ENCODE measurements around the gene RNF215.
A peak's percentile ranks its signal among the peaks of the same experiment; 100 is the strongest.

The RNF215 gene

GRCh38 chr22:30386960-30387827, at the start of gene RNF215:
Gene RNF215 (minus strand): TSS chr22:30387411. CDS start chr22:30387313, 98 bp downstream.
- DNase-seq (ENCODE audit: low read depth), result peak; percentile 27
- peak; percentile 80 for TF ChIP-seq CTCF (IDR thresholded peaks at IDR 0.05; ENCODE audit: low read depth, low read length, missing control alignments)
- peak within 1 kb of the TSS; percentile 56 for H3K4me3 ChIP-seq (ENCODE audit: low read depth, low read length)

GRCh38 chr22:30436196-30436595, 49.0 kb upstream of the RNF215 start:
- no peak for DNase-seq (ENCODE audit: low read depth)
- H3K4me3 ChIP-seq (ENCODE audit: low read depth, low read length), result peak overlapping the region; percentile 50
- TF ChIP-seq CTCF (IDR thresholded peaks at IDR 0.05; ENCODE audit: low read depth, low read length, missing control alignments), result no peak

- TF ChIP-seq CTCF (IDR thresholded peaks at IDR 0.05; ENCODE audit: low read depth, low read length, missing control alignments), result no peak
- H3K4me3 ChIP-seq (ENCODE audit: low read depth, low read length), result peak overlapping the region; percentile 50
- no peak for DNase-seq (ENCODE audit: low read depth)
Observed at GRCh38 chr22:30435674-30436126, 48.5 kb upstream of the RNF215 start.

GRCh38 chr22:30434843-30435242, 47.6 kb upstream of the RNF215 start:
- DNase-seq (ENCODE audit: low read depth), result no peak
- TF ChIP-seq CTCF (IDR thresholded peaks at IDR 0.05; ENCODE audit: low read depth, low read length, missing control alignments), result no peak
- H3K4me3 ChIP-seq (ENCODE audit: low read depth, low read length), result peak overlapping the region; percentile 50

- no peak overlapping the region for H3K4me3 ChIP-seq (ENCODE audit: low read depth, low read length)
- TF ChIP-seq CTCF (IDR thresholded peaks at IDR 0.05; ENCODE audit: low read depth, low read length, missing control alignments), result no peak
- DNase-seq (ENCODE audit: low read depth), result no peak
Observed at GRCh38 chr22:30433773-30434172, 46.6 kb upstream of the RNF215 start.

GRCh38 chr22:30433227-30433626, 46.0 kb upstream of the RNF215 start:
- no peak for DNase-seq (ENCODE audit: low read depth)
- TF ChIP-seq CTCF (IDR thresholded peaks at IDR 0.05; ENCODE audit: low read depth, low read length, missing control alignments), result no peak
- no peak overlapping the region for H3K4me3 ChIP-seq (ENCODE audit: low read depth, low read length)

GRCh38 chr22:30432520-30432919, 45.3 kb upstream of the RNF215 start:
- DNase-seq (ENCODE audit: low read depth), result no peak
- no peak for TF ChIP-seq CTCF (IDR thresholded peaks at IDR 0.05; ENCODE audit: low read depth, low read length, missing control alignments)
- no peak overlapping the region for H3K4me3 ChIP-seq (ENCODE audit: low read depth, low read length)
